NCI-H2196 (cell line): Measurements from ENCODE around the gene PARD3.

ENCODE experiments used
- DNase-seq: peaks from one replicate; lab custom pipeline; 2025; ENCODE audit not compliant: unreplicated experiment; lab: John Stamatoyannopoulos, UW

The PARD3 gene

DNA sequence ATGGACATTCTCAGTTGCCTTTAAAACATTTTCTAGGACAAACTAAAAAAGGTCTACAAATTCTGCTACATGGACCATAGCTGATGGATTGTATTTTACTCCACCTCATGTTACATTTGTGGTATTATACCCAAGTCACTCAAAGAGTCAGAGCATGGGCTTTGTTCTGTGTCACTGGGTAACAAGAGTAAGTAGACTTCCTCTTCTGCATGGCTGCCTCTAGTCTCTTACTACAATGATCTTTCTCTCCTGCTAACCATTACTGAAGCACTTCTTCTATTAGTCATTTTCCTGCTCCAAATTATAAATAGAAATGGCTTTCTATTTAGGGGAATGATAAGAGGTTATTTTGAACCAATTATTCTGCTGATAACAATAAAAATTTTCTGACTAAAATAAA is 753.3 kb downstream of the PARD3 start:
- no peak for DNase-seq
